Stimulated activated CD4-positive, alpha-beta T cell treated with anti-CD3 and anti-CD28 coated beads, Interleukin-2, amount 100 ng/mL, for 48 hours (primary cell): ENCODE results near the gene GBF1.

Experiments
- DNase-seq, 2 donors: peaks; one replicate each; pipeline ENCODE4 v3.0.0-alpha.2; 2020

Gene GBF1

GRCh38 chr10:102398172-102399020, 153.1 kb downstream of the GBF1 start:
- DNase-seq = no peak

DNA sequence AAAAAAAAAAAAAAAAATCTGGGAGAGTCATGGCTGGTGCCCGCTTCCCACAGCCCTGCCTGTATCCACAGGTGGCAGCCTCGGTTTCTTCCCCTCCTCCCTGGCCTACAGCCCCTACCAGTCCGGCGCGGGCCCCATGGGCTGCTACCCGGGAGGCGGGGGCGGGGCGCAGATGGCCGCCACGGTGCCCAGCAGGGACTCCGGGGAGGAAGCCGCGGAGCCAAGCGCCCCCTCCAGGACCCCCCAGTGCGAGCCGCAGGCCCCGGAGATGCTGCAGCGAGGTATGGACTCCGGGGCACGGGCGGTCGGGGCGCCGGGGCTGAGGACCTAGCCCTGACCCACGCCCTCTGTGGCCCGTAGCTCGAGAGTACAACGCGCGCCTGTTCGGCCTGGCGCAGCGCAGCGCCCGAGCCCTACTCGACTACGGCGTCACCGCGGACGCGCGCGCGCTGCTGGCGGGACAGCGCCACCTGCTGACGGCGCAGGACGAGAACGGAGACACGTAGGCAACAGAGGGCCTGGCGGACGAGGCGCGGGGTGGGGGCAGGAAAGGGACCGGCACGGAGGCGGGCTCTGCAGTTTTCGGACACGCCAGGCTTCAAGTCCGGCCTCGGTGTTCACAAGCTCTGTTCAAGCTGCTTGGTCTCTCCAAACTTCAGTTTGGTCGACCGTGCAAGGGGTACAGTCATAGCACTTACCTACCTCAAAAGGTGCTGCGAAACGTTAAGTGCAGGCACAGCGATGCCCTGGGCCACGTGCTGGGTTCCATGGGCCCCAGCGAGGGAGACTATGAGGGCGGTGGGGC, 154.1 kb downstream of the GBF1 start:
- DNase-seq = peak; percentile 81 to 88

DNA sequence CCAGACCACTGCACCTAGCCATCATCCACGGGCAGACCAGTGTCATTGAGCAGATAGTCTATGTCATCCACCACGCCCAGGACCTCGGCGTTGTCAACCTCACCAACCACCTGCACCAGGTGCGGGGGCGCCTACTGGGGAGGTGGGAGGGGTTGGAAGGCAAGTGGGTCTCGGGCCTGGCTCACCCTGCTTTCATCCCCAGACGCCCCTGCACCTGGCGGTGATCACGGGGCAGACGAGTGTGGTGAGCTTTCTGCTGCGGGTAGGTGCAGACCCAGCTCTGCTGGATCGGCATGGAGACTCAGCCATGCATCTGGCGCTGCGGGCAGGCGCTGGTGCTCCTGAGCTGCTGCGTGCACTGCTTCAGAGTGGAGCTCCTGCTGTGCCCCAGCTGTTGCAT, 154.7 kb downstream of the GBF1 start:
- DNase-seq = no peak

DNA sequence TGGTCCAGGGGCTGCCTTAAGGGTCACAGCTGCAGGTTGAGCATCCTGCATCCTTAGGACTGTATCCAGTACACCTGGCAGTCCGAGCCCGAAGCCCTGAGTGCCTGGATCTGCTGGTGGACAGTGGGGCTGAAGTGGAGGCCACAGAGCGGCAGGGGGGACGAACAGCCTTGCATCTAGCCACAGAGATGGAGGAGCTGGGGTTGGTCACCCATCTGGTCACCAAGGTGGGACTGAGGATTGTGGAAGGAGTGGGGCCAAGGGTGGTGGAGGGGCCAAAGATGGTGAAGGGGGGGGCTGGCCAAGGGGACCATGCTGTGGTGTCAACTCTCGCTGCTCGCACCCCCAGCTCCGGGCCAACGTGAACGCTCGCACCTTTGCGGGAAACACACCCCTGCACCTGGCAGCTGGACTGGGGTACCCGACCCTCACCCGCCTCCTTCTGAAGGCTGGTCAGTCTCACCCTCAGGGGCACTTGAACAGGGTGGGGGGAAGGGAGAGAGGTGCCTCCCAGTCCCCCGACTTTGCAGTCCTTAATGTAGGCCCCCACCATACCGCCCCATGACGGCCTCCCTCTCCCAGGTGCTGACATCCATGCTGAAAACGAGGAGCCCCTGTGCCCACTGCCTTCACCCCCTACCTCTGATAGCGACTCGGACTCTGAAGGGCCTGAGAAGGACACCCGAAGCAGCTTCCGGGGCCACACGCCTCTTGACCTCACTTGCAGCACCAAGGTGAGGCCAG, 155.4 kb downstream of the GBF1 start:
- DNase-seq = no peak

DNA sequence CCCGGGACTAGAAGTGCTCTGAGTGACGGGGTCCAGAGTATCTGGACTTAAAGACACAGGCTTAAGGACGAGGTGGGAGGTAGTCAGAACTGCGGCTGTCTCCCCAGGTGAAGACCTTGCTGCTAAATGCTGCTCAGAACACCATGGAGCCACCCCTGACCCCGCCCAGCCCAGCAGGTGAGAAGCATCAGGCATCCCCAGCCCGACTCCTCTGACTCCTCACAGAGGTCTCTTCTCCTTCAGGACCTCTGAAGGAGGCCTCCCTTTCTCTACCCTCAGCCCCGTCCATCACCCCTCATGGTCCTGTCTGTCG, 156.0 kb downstream of the GBF1 start:
- no peak for DNase-seq

GRCh38 chr10:102401735-102402511, 156.6 kb downstream of the GBF1 start:
- DNase-seq = no peak

GRCh38 chr10:102402512-102402896, 157.2 kb downstream of the GBF1 start:
- DNase-seq = no peak

GRCh38 chr10:102403115-102403514, 157.8 kb downstream of the GBF1 start:
- DNase-seq = no peak

GRCh38 chr10:102404361-102405107, 159.2 kb downstream of the GBF1 start:
- DNase-seq = no peak

DNA sequence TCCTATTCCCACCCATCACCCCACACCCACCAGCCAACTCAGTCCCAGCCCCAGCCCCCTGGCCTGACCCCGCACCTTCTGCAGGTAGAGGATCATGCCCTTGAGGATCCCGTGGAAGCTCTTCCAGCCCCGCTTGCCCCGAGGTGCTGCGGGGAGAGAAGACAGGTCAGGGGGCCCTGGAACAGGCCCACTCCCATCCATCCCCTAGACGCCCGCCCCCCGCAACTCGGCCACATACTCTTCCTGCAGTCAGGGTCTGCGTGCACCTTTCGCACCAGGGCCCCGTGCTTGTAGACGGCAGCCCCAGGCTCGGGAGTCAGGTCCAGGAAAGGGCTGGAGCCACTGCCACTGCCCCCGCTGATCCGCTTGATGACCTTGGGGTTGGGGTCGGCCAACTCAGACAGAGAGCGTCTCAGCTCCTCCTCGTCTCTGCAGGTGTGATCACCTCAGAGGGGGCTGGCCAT, 159.8 kb downstream of the GBF1 start:
- DNase-seq = no peak

- no peak for DNase-seq
Observed at GRCh38 chr10:102405632-102406031, 160.3 kb downstream of the GBF1 start.

GRCh38 chr10:102406815-102407214, 161.5 kb downstream of the GBF1 start:
- DNase-seq = no peak

- no peak for DNase-seq
Observed at GRCh38 chr10:102407425-102408130, 162.2 kb downstream of the GBF1 start.

DNA sequence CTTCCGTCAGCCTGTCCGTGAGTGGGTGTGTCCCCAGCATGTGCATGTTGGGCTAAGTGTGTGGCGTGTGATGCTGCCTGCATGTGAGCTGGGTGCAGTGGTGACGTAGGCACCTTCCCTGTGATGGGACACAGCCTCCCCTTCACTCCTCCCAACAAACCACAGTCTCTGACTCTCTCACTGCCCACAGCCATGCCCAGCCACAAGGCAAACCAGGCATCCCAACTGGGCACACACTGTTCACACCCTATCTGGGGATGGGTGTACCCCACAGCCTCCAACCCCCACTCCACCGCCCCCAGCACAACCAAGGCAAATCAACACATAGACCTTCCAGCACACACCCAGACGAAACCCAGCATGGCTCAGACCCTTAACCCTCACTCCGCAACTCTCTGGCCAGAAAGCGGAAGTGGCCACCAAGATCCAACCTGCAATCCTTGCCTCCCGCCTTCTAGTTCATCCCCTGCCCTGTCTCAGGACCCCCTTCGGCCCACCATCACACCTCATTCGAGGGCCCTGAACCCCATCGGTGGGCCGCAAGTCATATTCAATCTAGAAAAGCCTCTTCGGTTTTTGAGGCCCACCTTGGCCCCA, 162.9 kb downstream of the GBF1 start:
- no peak for DNase-seq

GRCh38 chr10:102408728-102409603, 163.6 kb downstream of the GBF1 start:
- peak; percentile 62 to 77 for DNase-seq

- DNase-seq = no peak
Observed at GRCh38 chr10:102409604-102410428, 164.5 kb downstream of the GBF1 start.

- peak; percentile 60 to 67 for DNase-seq
Observed at GRCh38 chr10:102410429-102411073, 165.2 kb downstream of the GBF1 start.
